Activated naive CD4-positive, alpha-beta T cell treated with anti-CD3 and anti-CD28 coated beads for 36 hours (primary cell): ENCODE data around the gene KIF11. TPM values are rescaled to one million over a fixed set of nuclear protein-coding genes. Genes with fewer than 3 reads are reported as not detected.
A peak's percentile ranks its signal among the peaks of the same experiment; 100 is the strongest.

Experiments
- CTCF ChIA-PET: fragments of 350-600 bp; sonication (Branson Sonifier 250); formaldehyde crosslinking; loops from one replicate; lab custom pipeline; 2021; ENCODE audit warnings: antibody characterized with exemption; lab: Charles Lee
- DNase-seq: peaks from one replicate; pipeline ENCODE4 v3.0.0-alpha.2; 2020
- H3K27ac Mint-ChIP-seq: one replicate; pipeline ENCODE4 v1.8.0; 2021; ENCODE audit warnings: mild to moderate bottlenecking, mixed read lengths
- H3K27me3 Mint-ChIP-seq: one replicate; pipeline ENCODE4 v1.8.0; 2021; ENCODE audit warnings: low read depth, mixed read lengths
- H3K36me3 Mint-ChIP-seq: one replicate; pipeline ENCODE4 v1.8.0; 2021; ENCODE audit warnings: low read depth, mixed read lengths
- H3K4me1 Mint-ChIP-seq: one replicate; pipeline ENCODE4 v1.8.0; 2021; ENCODE audit warnings: low read depth, mixed read lengths
- H3K4me3 Mint-ChIP-seq: one replicate; pipeline ENCODE4 v1.8.0; 2021; ENCODE audit warnings: mild to moderate bottlenecking, moderate library complexity, mixed read lengths
- H3K9me3 Mint-ChIP-seq: one replicate; pipeline ENCODE4 v1.8.0; 2021; ENCODE audit warnings: mixed read lengths
- intact Hi-C: fragments of 100-400 bp; cut with micrococcal nuclease; formaldehyde crosslinking; loops from one replicate; pipeline ENCODE4 v1.15.1; 2023
- total RNA-seq, 2 experiments: library from RNA; stranded (reverse); gene quantifications; one replicate each; pipeline ENCODE4 v1.2.3, GENCODE V29; 2021

KIF11 gene
- total RNA-seq, 2 experiments from 2014 or later, result 43.2 to 43.4 TPM

DNA sequence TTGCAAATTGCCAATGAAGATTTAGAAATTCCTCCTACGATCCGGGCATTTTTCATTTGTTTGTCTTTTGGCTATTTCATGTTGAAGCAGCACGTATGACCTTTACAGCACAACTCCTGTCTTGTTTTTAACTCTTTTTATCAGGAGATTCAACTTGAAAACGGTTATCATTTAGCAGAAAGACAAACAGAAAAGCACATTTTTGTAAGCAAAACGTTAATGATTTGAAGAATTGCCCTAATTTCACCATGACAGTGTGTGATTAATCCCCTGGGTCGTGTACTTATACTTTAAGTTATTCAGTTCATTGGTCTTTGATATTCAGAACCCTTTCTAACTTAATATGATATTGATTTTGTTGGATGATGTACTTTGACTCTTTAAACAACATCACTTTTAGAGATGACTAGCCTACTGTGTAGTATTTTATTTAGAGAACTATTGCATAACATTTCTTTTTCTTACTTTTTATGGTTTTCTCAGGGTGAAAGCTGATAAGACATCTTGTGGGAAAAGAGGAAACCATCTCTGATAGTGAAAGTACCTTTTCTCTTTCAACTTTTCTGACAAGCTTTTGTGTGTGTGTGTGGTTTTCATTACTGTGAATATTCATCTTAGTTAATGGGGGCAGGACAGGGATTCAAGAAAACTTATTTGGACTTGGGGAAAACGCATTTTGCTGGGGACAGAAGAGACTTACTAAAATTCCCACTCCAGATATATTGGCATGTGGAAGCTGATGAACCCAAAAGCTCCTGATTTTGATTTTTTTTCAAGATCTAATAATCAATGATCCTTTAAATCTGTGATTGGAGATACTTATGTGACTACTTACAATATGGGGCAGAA is 105.0 kb downstream of the KIF11 start:
- no peak for DNase-seq
- H3K4me3 Mint-ChIP-seq, result no peak overlapping the region
- intact Hi-C loops, result loop anchor here (10.0 kb wide), 1 partner anchor 367 kb away; the partner anchor contains the start of gene CYP26C1
- H3K4me1 Mint-ChIP-seq, result peaks cover 16% of the 10 kb centered on the region
- CTCF ChIA-PET, result interaction anchor here (1.0 kb wide), 1 partner anchor 8 kb away, joined by 4 read pairs; the partner anchor contains the start of gene HHEX
- H3K9me3 Mint-ChIP-seq, result no peaks in the 10 kb centered on the region
- H3K27me3 Mint-ChIP-seq, result peaks cover 66% of the 10 kb centered on the region
- H3K27ac Mint-ChIP-seq, result no peak overlapping the region
- H3K36me3 Mint-ChIP-seq, result no peaks in the 10 kb centered on the region

DNA sequence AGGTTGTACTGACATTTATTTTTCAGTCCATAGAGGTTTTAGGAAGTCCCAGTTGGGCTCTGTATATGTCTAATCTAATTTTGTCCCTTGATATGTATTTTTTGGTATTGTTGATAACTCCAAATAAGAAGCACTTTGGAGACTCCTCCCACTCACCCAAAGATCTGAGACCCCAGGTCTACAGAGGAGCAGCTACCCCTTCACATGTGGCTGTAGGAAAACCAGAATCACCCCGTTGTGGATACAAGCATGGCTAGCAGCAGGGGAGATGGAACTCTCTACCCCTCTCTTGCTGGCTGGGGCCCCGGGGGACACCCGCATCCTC is 106.2 kb downstream of the KIF11 start:
- no peaks in the 10 kb centered on the region for H3K36me3 Mint-ChIP-seq
- no peak for DNase-seq
- CTCF ChIA-PET, result no interaction called here
- no peaks in the 10 kb centered on the region for H3K9me3 Mint-ChIP-seq
- intact Hi-C loops, result loop anchor here (1.0 to 10.0 kb wide), 3 partner anchors 8 to 366 kb away; partner anchors contain the start of gene CYP26C1
- H3K4me1 Mint-ChIP-seq, result peaks cover 16% of the 10 kb centered on the region
- no peak overlapping the region for H3K27ac Mint-ChIP-seq
- peaks cover 65% of the 10 kb centered on the region for H3K27me3 Mint-ChIP-seq
- H3K4me3 Mint-ChIP-seq, result peak overlapping the region; percentile 78

DNA sequence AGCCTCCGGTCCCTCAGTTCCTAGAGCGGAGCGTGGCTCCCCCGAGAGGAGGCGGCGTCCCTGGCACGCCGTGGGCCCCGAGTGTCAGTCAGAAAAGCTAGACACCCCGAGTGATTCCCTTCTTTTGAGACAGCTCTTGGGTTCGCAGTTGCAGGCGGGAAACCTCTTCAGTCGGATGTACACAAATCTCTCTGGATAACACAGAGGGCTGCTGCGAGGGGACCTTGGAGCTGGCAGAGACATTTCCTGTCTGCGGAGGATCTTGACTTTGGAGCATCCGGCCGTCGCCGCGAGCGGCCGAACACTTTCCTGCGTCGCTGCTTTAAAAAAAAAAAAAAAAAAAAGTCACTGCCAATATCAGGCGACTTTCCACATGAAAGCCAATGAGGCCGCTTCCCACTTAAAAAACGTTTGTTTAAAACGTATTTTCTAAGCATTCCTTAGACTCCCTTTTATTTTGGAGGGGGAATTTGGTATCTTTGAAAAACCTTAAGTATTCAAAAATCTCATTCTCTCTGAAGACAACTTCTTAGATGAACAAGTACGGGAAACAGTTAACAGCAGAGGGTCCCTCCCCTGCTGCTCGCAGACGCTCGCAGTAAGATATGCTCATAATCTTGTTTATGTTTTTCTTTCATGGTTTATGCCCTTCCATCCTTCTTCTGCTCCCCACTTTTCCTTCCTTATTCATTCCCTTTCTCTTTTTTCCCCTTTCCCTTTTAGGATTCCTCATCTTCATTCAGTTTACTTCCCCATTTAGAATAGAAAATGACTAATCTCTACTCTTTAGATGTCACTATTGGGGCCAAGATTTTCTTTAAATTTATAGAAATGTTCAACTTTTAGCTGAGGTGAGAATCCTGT is 106.8 kb downstream of the KIF11 start:
- H3K27ac Mint-ChIP-seq, result no peak overlapping the region
- no peaks in the 10 kb centered on the region for H3K36me3 Mint-ChIP-seq
- H3K27me3 Mint-ChIP-seq, result peaks cover 64% of the 10 kb centered on the region

DNA sequence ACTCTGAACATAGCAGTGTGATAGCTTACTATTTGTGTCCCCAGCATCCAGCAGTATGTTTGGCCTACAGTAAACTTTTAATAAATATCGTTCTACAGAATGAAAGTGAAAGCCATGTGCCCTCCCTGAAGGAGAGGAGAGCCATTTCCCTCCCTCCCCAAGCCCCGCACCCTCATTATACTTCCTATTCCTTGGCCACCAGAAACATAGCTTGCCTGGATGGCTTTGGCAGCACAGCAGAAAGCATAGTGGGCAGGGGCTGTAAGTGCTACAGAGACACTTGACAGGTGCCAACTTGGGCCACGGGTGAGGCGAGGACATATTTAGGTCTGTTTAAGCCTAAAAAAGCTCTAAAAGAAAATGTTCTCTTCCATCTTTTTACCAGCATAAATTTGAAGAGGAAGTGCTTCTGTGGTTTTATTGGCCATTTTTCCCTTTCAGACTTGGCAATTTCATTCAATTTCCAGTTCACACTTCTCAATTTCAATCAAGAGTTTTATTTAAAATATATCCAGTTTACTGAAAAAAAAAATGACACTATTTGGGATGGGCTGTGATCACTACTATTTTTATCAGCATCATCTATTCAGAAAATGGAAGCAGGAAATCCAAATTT is 109.5 kb downstream of the KIF11 start:
- peaks cover 56% of the 10 kb centered on the region for H3K27me3 Mint-ChIP-seq
- CTCF ChIA-PET, result interaction anchor here (1.6 kb wide), 1 partner anchor 9 kb away, joined by 5 read pairs; no protein-coding TSS in a partner anchor
- intact Hi-C loops, result no loop called here
- no peak overlapping the region for H3K4me3 Mint-ChIP-seq
- H3K9me3 Mint-ChIP-seq, result no peaks in the 10 kb centered on the region
- no peak for DNase-seq
- H3K36me3 Mint-ChIP-seq, result no peaks in the 10 kb centered on the region
- H3K27ac Mint-ChIP-seq, result no peak overlapping the region
- H3K4me1 Mint-ChIP-seq, result peaks cover 16% of the 10 kb centered on the region

More for the DNA sequence above, 106.8 kb downstream of the KIF11 start:
- H3K4me3 Mint-ChIP-seq, result peak overlapping the region; percentile 78
- CTCF ChIA-PET, result no interaction called here
- peaks cover 16% of the 10 kb centered on the region for H3K4me1 Mint-ChIP-seq
- peak; percentile 62 for DNase-seq
- no peaks in the 10 kb centered on the region for H3K9me3 Mint-ChIP-seq
- intact Hi-C loops, result loop anchor here (1.0 to 10.0 kb wide), 3 partner anchors 8 to 365 kb away; partner anchors contain the start of gene CYP26C1

Other genes starting within 250 kb of the KIF11 start
- gene IDE, start 19.0 kb upstream of the KIF11 start, total RNA-seq, result 10 to 100 TPM; 30.8 to 31.2 TPM
- under 1 TPM in 1 of 2 experiments, not detected in 1; 0.15 TPM for gene HHEX, start 96.8 kb downstream of the KIF11 start, total RNA-seq